Right atrium auricular region (tissue), 2 donors: ENCODE results near the gene ZNF681. TPM values are rescaled to one million over a fixed set of nuclear protein-coding genes. Genes with fewer than 3 reads are reported as not detected.

Experiments used
- DNase-seq: peaks from one replicate; pipeline ENCODE4 v3.0.0-alpha.2; 2019; ENCODE audit warnings: low spot score
- H3K27ac ChIP-seq, 2 donors: fragments of 200-600 bp; sonication (generic); 1 replicate in 1 of 2; 2 replicates in 1 of 2; pipeline ENCODE4 v1.5.1; 2016 to 2019
- H3K27me3 ChIP-seq, 2 donors: fragments of 200-600 bp; sonication (generic); one replicate each; pipeline versions ENCODE4 v1.5.1 to v1.6.0; 2017 to 2019
- H3K36me3 ChIP-seq: fragments of 200-600 bp; sonication (generic); one replicate; pipeline ENCODE4 v1.5.1; 2016
- H3K4me1 ChIP-seq, 2 donors: fragments of 200-600 bp; sonication (generic); one replicate each; pipeline versions ENCODE4 v1.5.1 to v1.6.0; 2017 to 2019
- H3K4me3 ChIP-seq, 2 donors: fragments of 200-600 bp; sonication (generic); 1 replicate in 1 of 2; 2 replicates in 1 of 2; pipeline ENCODE4 v1.5.1; 2017 to 2019; ENCODE audit warnings: mild to moderate bottlenecking in 1 of 2, moderate library complexity in 1 of 2
- H3K9me3 ChIP-seq, 2 donors: fragments of 200-600 bp; sonication (generic); one replicate each; pipeline ENCODE4 v1.5.1; 2019
- CTCF ChIP-seq, 2 donors: fragments of 200-600 bp; sonication (generic); IDR thresholded peaks; one replicate each; pipeline ENCODE4 v1.5.1; 2019; ENCODE audit warnings: antibody characterized with exemption in 2 of 2
- total RNA-seq, 2 donors: library from RNA; depleted of rRNA; stranded (reverse); fragments of >200 nt; gene quantifications; one replicate each; pipeline ENCODE4 v1.1.0, GENCODE V29; 2016

ZNF681 gene
- total RNA-seq, 2 donors from 2014 or later, result 0.59 to 0.67 TPM

GRCh38 chr19:23774106-23774505 lies 15.4 kb upstream of the ZNF681 start:
- peak; percentile 53 for DNase-seq
- Histone ChIP-seq H3K27me3 (no peaks in the 10 kb centered on the region), H3K27ac (no peak overlapping the region), H3K9me3 (no peaks in the 10 kb centered on the region), H3K4me3 (no peak overlapping the region), H3K4me1 (no peaks in the 10 kb centered on the region), H3K36me3 (no peaks in the 10 kb centered on the region)
- no peak for TF ChIP-seq CTCF (IDR thresholded peaks at IDR 0.05)

GRCh38 chr19:23772675-23773063 lies 14.0 kb upstream of the ZNF681 start:
- Histone ChIP-seq H3K27me3 (no peaks in the 10 kb centered on the region), H3K9me3 (no peaks in the 10 kb centered on the region), H3K4me3 (no peak overlapping the region), H3K27ac (no peak overlapping the region), H3K36me3 (no peaks in the 10 kb centered on the region), H3K4me1 (no peaks in the 10 kb centered on the region)
- no peak for TF ChIP-seq CTCF (IDR thresholded peaks at IDR 0.05)
- peak; percentile 21 for DNase-seq

GRCh38 chr19:23771761-23772674 lies 13.3 kb upstream of the ZNF681 start:
- no peak for TF ChIP-seq CTCF (IDR thresholded peaks at IDR 0.05)
- no peaks in the 10 kb centered on the region for H3K27me3 ChIP-seq
- no peaks in the 10 kb centered on the region for H3K9me3 ChIP-seq
- no peaks in the 10 kb centered on the region for H3K4me1 ChIP-seq
- peak; percentile 21 for DNase-seq
- H3K27ac ChIP-seq, result no peak overlapping the region
- no peaks in the 10 kb centered on the region for H3K36me3 ChIP-seq
- H3K4me3 ChIP-seq, result no peak overlapping the region

- no peaks in the 10 kb centered on the region for H3K4me1 ChIP-seq
- H3K9me3 ChIP-seq, result no peaks in the 10 kb centered on the region
- H3K27me3 ChIP-seq, result no peaks in the 10 kb centered on the region
- no peak overlapping the region for H3K27ac ChIP-seq
- no peak for TF ChIP-seq CTCF (IDR thresholded peaks at IDR 0.05)
- no peak for DNase-seq
- H3K4me3 ChIP-seq, result no peak overlapping the region
- no peaks in the 10 kb centered on the region for H3K36me3 ChIP-seq
These were observed 12.6 kb upstream of the ZNF681 start for GRCh38 chr19:23771316-23771715.

- DNase-seq, result no peak
- Histone ChIP-seq H3K27ac (no peak overlapping the region), H3K27me3 (no peaks in the 10 kb centered on the region), H3K36me3 (no peaks in the 10 kb centered on the region), H3K4me3 (no peak overlapping the region), H3K9me3 (no peaks in the 10 kb centered on the region), H3K4me1 (no peaks in the 10 kb centered on the region)
- TF ChIP-seq CTCF (IDR thresholded peaks at IDR 0.05), result no peak
These were observed 12.1 kb upstream of the ZNF681 start for GRCh38 chr19:23770672-23771250.
